Panc1 (cell line): Measurements from ENCODE around the gene CTRB1. TPM values are rescaled to one million over a fixed set of nuclear protein-coding genes. Genes with fewer than 3 reads are reported as not detected.

Experiments
- ATAC-seq: fragments of 200-7000 bp; cut with Tn5 transposase; 2 replicates; pipeline ENCODE4 v1.9.1; 2020; ENCODE audit warnings: mild to moderate bottlenecking, moderate library complexity
- BruUV-seq: library from RNA; stranded (reverse); fragments of 400-500 nt; replicated peaks from 2 replicates; lab custom pipeline; 2021; lab: Mats Ljungman, UMichigan
- CTCF ChIA-PET: fragments of 300-600 bp; sonication (Branson Sonifier 250); formaldehyde crosslinking; loops from one replicate; lab custom pipeline; 2022; ENCODE audit warnings: antibody characterized with exemption; lab: Charles Lee
- POLR2A ChIA-PET: fragments of 300-600 bp; sonication (Branson Sonifier 250); formaldehyde crosslinking; loops from one replicate; lab custom pipeline; 2022; ENCODE audit warnings: antibody characterized with exemption; lab: Charles Lee
- DNase-seq: peaks from one replicate; pipeline ENCODE4 v3.0.0-alpha.2; 2010; ENCODE audit warnings: low read depth, low spot score
- H3K27ac ChIP-seq: 2 replicates; pipeline ENCODE4 v1.5.1; 2011; ENCODE audit warnings: mild to moderate bottlenecking, low read length, inconsistent platforms
- H3K27me3 ChIP-seq: fragments of 200-500 bp; sonication (Bioruptor generic); 2 replicates; pipeline ENCODE4 v1.6.0; 2014; ENCODE audit warnings: low read length, inconsistent platforms; ENCODE audit not compliant: control insufficient read depth, insufficient read depth
- H3K36me3 ChIP-seq: fragments of 200-500 bp; sonication (Bioruptor generic); 2 replicates; pipeline ENCODE4 v1.5.1; 2014; ENCODE audit warnings: inconsistent platforms, mild to moderate bottlenecking, low read length, moderate library complexity; ENCODE audit not compliant: control insufficient read depth, insufficient read depth
- H3K4me1 ChIP-seq: 2 replicates; pipeline ENCODE4 v1.5.1; 2011; ENCODE audit warnings: inconsistent platforms, mild to moderate bottlenecking, low read length, moderate library complexity; ENCODE audit not compliant: control insufficient read depth, insufficient read depth
- H3K4me3 ChIP-seq, 2 experiments: 2 replicates each; pipeline ENCODE4 v1.5.1; 2011 to 2012; ENCODE audit warnings: low read depth in 2 of 2, low read length in 2 of 2, mild to moderate bottlenecking in 2 of 2, inconsistent platforms in 1 of 2, moderate library complexity in 1 of 2
- H3K9me3 ChIP-seq: fragments of 200-500 bp; sonication (Bioruptor generic); 2 replicates; pipeline ENCODE4 v1.5.1; 2014; ENCODE audit warnings: low read depth, mild to moderate bottlenecking, inconsistent platforms, low read length, moderate library complexity; ENCODE audit not compliant: control insufficient read depth, insufficient read depth
- POLR2AphosphoS5 ChIP-seq: IDR thresholded peaks from 2 replicates; pipeline ENCODE4 v1.6.1; 2012; ENCODE audit warnings: mild to moderate bottlenecking, low read depth, low read length, moderate library complexity
- SIN3A ChIP-seq: IDR thresholded peaks from 2 replicates; pipeline ENCODE4 v1.6.1; 2012; ENCODE audit warnings: low read depth, mild to moderate bottlenecking, low read length, moderate library complexity, borderline replicate concordance; ENCODE audit not compliant: insufficient read depth
- TCF7L2 ChIP-seq: IDR thresholded peaks from 2 replicates; pipeline ENCODE4 v1.6.1; 2011; ENCODE audit warnings: mild to moderate bottlenecking, low read depth, low read length, inconsistent platforms
- in situ Hi-C: cut with HindIII; loops from 2 replicates; pipeline ENCODE4 v1.10.0; 2016; ENCODE audit warnings: low sequenced_read_pairs, low pct_unique_long_range_greater_than_20kb
- intact Hi-C: fragments of 100-400 bp; cut with micrococcal nuclease; formaldehyde crosslinking; loops from one replicate; pipeline ENCODE4 v1.10.0; 2022; ENCODE audit not compliant: unreplicated experiment
- total RNA-seq: library from RNA; stranded (reverse); gene quantifications from one replicate; pipeline ENCODE4 v1.2.1, GENCODE V29; 2021; ENCODE audit not compliant: unreplicated experiment
- TF ChIP-seq, protein P1 (sequence below): fragments of 450-650 bp; IDR thresholded peaks from 2 replicates; pipeline ENCODE4 v1.5.1; 2017; ENCODE audit warnings: mild to moderate bottlenecking
- TF ChIP-seq, protein P2 (sequence below), 2 experiments: IDR thresholded peaks; 2 replicates each; pipeline ENCODE4 v1.6.1; 2011 to 2012; ENCODE audit warnings: low read depth in 2 of 2, control low read depth in 1 of 2, low read length in 1 of 2, mild to moderate bottlenecking in 1 of 2, moderate library complexity in 1 of 2; ENCODE audit not compliant: insufficient read depth in 1 of 2

The CTRB1 gene
- total RNA-seq, 1 experiment from 2014 or later, result 2.7 TPM

DNA sequence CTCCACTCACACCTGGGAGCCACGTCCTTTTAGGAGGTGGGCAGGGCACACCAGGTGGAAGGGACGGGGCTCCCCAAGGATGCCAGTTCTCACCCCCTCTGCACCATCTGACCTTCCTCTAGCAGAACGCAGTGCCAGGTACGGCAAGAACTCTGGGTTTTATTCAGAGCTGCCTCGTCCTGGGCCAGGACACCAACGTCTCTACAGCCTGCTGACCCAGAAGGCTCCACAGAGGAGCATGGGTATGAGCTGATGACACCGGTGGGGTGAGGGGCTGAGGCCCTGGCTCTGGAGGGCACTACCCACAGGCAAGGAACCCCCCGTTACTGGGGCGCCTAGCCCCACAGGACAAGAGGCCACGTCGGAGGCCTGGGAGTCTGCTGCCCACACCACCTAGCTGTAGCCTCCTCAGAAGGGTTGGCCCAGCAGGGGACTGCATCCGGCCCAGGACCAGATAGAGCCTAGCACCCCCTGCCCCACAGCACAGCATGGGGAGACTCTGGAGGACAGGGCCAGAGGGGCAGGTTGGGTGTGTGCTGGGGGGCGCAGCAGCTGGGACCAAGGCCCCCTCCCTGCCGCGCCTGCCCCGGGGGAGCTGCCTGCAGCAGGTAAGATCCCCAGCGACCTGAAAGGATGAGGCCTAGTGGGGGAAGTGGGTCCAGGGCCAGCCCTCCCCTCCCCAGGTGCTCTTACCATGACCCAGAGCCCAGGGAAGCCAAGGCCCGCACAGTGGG is 18.8 kb downstream of the CTRB1 start:
- DNase-seq, result no peak
- POLR2A ChIA-PET, result no interaction called here
- Histone ChIP-seq H3K27me3 (no peaks in the 10 kb centered on the region), H3K27ac (peak overlapping the region; percentile 51; the same call in 1 of the 2 replicates), H3K4me1 (peaks cover 31% of the 10 kb centered on the region), H3K4me3 (no peak overlapping the region), H3K36me3 (peaks cover 5% of the 10 kb centered on the region), H3K9me3 (no peaks in the 10 kb centered on the region)
- CTCF ChIA-PET, result no interaction called here
- ATAC-seq, result no peak
- intact Hi-C loops (loop anchor here (10.0 kb wide), 1 partner anchor 147 kb away; no protein-coding TSS in a partner anchor), in situ Hi-C loops (no loop called here)
- BruUV-seq, result no TSS peak
- TF ChIP-seq, protein P1, sequence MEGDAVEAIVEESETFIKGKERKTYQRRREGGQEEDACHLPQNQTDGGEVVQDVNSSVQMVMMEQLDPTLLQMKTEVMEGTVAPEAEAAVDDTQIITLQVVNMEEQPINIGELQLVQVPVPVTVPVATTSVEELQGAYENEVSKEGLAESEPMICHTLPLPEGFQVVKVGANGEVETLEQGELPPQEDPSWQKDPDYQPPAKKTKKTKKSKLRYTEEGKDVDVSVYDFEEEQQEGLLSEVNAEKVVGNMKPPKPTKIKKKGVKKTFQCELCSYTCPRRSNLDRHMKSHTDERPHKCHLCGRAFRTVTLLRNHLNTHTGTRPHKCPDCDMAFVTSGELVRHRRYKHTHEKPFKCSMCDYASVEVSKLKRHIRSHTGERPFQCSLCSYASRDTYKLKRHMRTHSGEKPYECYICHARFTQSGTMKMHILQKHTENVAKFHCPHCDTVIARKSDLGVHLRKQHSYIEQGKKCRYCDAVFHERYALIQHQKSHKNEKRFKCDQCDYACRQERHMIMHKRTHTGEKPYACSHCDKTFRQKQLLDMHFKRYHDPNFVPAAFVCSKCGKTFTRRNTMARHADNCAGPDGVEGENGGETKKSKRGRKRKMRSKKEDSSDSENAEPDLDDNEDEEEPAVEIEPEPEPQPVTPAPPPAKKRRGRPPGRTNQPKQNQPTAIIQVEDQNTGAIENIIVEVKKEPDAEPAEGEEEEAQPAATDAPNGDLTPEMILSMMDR, result no peak
- TF ChIP-seq, protein P2, sequence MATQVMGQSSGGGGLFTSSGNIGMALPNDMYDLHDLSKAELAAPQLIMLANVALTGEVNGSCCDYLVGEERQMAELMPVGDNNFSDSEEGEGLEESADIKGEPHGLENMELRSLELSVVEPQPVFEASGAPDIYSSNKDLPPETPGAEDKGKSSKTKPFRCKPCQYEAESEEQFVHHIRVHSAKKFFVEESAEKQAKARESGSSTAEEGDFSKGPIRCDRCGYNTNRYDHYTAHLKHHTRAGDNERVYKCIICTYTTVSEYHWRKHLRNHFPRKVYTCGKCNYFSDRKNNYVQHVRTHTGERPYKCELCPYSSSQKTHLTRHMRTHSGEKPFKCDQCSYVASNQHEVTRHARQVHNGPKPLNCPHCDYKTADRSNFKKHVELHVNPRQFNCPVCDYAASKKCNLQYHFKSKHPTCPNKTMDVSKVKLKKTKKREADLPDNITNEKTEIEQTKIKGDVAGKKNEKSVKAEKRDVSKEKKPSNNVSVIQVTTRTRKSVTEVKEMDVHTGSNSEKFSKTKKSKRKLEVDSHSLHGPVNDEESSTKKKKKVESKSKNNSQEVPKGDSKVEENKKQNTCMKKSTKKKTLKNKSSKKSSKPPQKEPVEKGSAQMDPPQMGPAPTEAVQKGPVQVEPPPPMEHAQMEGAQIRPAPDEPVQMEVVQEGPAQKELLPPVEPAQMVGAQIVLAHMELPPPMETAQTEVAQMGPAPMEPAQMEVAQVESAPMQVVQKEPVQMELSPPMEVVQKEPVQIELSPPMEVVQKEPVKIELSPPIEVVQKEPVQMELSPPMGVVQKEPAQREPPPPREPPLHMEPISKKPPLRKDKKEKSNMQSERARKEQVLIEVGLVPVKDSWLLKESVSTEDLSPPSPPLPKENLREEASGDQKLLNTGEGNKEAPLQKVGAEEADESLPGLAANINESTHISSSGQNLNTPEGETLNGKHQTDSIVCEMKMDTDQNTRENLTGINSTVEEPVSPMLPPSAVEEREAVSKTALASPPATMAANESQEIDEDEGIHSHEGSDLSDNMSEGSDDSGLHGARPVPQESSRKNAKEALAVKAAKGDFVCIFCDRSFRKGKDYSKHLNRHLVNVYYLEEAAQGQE (IDR thresholded peaks at IDR 0.05; ENCODE audit: insufficient read depth in 1 of 2, low read depth in 2 of 2, low read length in 1 of 2), result no peak
- TF ChIP-seq TCF7L2, result no peak
- TF ChIP-seq POLR2AphosphoS5, result no peak
- no peak for TF ChIP-seq SIN3A

DNA sequence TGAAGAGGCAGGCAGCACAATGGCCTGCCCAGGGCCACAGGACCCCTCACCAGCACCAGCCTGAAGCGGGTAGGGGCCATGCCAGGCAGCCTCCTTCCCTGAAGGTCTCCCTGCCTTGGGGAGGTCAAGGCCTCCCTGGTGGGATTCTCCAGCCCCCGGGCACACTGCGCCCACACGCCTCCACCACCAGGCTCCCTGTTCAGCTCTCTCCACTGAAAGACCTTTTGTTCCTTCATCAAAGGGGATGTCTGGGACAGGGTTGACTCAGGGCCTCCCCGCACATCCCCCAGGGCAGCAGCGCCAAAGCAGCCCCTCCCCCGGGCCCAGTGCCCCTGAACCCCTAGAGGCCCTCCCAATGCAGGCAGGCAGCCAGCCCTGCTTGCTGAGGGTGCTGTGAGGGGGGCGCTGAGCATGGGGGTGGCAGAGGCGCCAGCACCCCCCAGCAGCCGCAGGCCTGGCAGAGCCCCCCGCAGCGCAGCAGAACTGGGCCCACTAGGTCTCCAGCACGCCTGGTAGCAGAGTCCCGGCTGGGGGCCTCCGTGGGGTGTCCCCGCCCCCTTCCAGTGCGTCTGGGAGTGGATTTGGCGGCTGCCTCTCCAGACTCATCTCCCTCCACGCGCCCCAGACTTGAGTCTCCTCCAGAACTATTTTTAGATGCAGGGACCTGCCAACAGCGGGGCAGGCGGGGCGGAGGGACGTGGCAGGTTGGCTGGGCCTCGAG is 19.5 kb downstream of the CTRB1 start:
- peak; percentile 0; the same call in 1 of the 2 replicates for ATAC-seq
- CTCF ChIA-PET, result no interaction called here
- intact Hi-C loops, result loop anchor here (10.0 kb wide), 1 partner anchor 147 kb away; no protein-coding TSS in a partner anchor

More for the DNA sequence above, 19.5 kb downstream of the CTRB1 start:
- H3K27ac ChIP-seq, result peak overlapping the region; percentile 59; the same call in 1 of the 2 replicates
- no peak for DNase-seq
- BruUV-seq, result no TSS peak
- no peaks in the 10 kb centered on the region for H3K9me3 ChIP-seq
- H3K27me3 ChIP-seq, result no peaks in the 10 kb centered on the region
- H3K4me3 ChIP-seq, result no peak overlapping the region
- POLR2A ChIA-PET, result no interaction called here
- TF ChIP-seq, protein P2 (IDR thresholded peaks at IDR 0.05; ENCODE audit: insufficient read depth in 1 of 2, low read depth in 2 of 2, low read length in 1 of 2), result no peak
- TF ChIP-seq SIN3A (no peak), POLR2AphosphoS5 (no peak), TCF7L2 (no peak)
- TF ChIP-seq, protein P1, result no peak
- no peaks in the 10 kb centered on the region; the same call in 1 of the 2 replicates for H3K36me3 ChIP-seq
- in situ Hi-C loops, result no loop called here
- H3K4me1 ChIP-seq, result peaks cover 31% of the 10 kb centered on the region
